Esophagus (tissue), 2 donors: ENCODE results near the gene ALOX5. TPM values are rescaled to one million over a fixed set of nuclear protein-coding genes. Genes with fewer than 3 reads are reported as not detected.
"Not testable (repeated sequence)": the region's sequence is repeated elsewhere in the genome, so short reads cannot be mapped to it uniquely, and the experiment has no call there.

Experiments used
- H3K27ac ChIP-seq, 2 donors: one replicate each; pipeline ENCODE4 v1.5.1; 2013; ENCODE audit warnings: low read depth in 2 of 2, mild to moderate bottlenecking in 2 of 2, inconsistent platforms in 1 of 2, low read length in 1 of 2, moderate library complexity in 1 of 2
- H3K27me3 ChIP-seq, 2 donors: one replicate each; pipeline ENCODE4 v1.6.1; 2013; ENCODE audit warnings: low read length in 2 of 2, control low read depth in 1 of 2, mild to moderate bottlenecking in 1 of 2; ENCODE audit not compliant: insufficient read depth in 2 of 2, control insufficient read depth in 1 of 2
- H3K36me3 ChIP-seq, 2 donors: one replicate each; pipeline ENCODE4 v1.6.1; 2013; ENCODE audit warnings: low read length in 1 of 2; ENCODE audit not compliant: control insufficient read depth in 2 of 2, insufficient read depth in 2 of 2
- H3K4me1 ChIP-seq, 2 donors: one replicate each; pipeline ENCODE4 v1.6.1; 2013; ENCODE audit warnings: low read length in 1 of 2; ENCODE audit not compliant: control insufficient read depth in 2 of 2, insufficient read depth in 2 of 2
- H3K4me3 ChIP-seq, 2 donors: one replicate each; pipeline ENCODE4 v1.5.1; 2013; ENCODE audit warnings: low read length in 2 of 2, mild to moderate bottlenecking in 2 of 2, low read depth in 1 of 2, moderate library complexity in 1 of 2
- H3K9me3 ChIP-seq, 2 donors: one replicate each; pipeline ENCODE4 v1.6.1; 2013; ENCODE audit warnings: mild to moderate bottlenecking in 2 of 2, low read depth in 1 of 2, low read length in 1 of 2, moderate library complexity in 1 of 2; ENCODE audit not compliant: control insufficient read depth in 2 of 2, insufficient read depth in 1 of 2
- WGBS, 2 donors: extraction: QIAGEN DNeasy Blood & Tissue Kit; methylation state at CpG; one replicate each; pipeline ENCODE4 v1.1.7; 2013; 5-methylcytosine and 5-hydroxymethylcytosine counted together
- polyA plus RNA-seq, 2 donors: library from polyadenylated mRNA; stranded (reverse); fragments of 200-250 nt; gene quantifications; one replicate each; pipeline ENCODE4 v1.2.3, GENCODE V29; 2013
- donor health status: healthy with polysubstance abuse.
- donor health status: Bipolar disorder and iron deficiency.

Gene ALOX5
- polyA plus RNA-seq, 2 donors: 8.3 to 12.2 TPM

- 85 to 86% methylated on average over 14 of the region's 14 CpGs for WGBS, 2 donors
- no peak overlapping the region for H3K27ac ChIP-seq
- peaks cover 2 to 6% of the 10 kb centered on the region in 2 donors for H3K4me1 ChIP-seq
- no peaks in the 10 kb centered on the region for H3K9me3 ChIP-seq
- no peak overlapping the region for H3K4me3 ChIP-seq
- H3K27me3 ChIP-seq: no peaks in the 10 kb centered on the region
- peaks cover 0 to 3% of the 10 kb centered on the region in 2 donors for H3K36me3 ChIP-seq
Measured at GRCh38 chr10:45379891-45380540, 6.0 kb downstream of the ALOX5 start.

- WGBS, 2 donors: 84 to 90% methylated on average over 8 of the region's 8 CpGs
- H3K36me3 ChIP-seq: peaks cover 0 to 3% of the 10 kb centered on the region in 2 donors
- peaks cover 0 to 4% of the 10 kb centered on the region in 2 donors for H3K4me1 ChIP-seq
- no peak overlapping the region for H3K27ac ChIP-seq
- no peak overlapping the region for H3K4me3 ChIP-seq
- H3K9me3 ChIP-seq: no peaks in the 10 kb centered on the region
- no peaks in the 10 kb centered on the region for H3K27me3 ChIP-seq
Measured at GRCh38 chr10:45380903-45381620, 7.0 kb downstream of the ALOX5 start.

- WGBS, 2 donors: 91 to 92% methylated on average over 17 of the region's 17 CpGs
Measured at GRCh38 chr10:45382591-45382990, 8.6 kb downstream of the ALOX5 start.

GRCh38 chr10:45383682-45384330 lies 9.8 kb downstream of the ALOX5 start:
- Histone ChIP-seq H3K9me3 (peaks cover 0 to 2% of the 10 kb centered on the region in 2 donors), H3K36me3 (peaks cover 0 to 3% of the 10 kb centered on the region in 2 donors), H3K27ac (no peak overlapping the region), H3K4me3 (no peak overlapping the region), H3K27me3 (no peaks in the 10 kb centered on the region), H3K4me1 (peaks cover 0 to 4% of the 10 kb centered on the region in 2 donors)
- 86 to 89% methylated on average over 4 of the region's 4 CpGs for WGBS, 2 donors

More at GRCh38 chr10:45382591-45382990, 8.6 kb downstream of the ALOX5 start:
- Histone ChIP-seq H3K4me3 (no peak overlapping the region), H3K27ac (no peak overlapping the region), H3K27me3 (no peaks in the 10 kb centered on the region), H3K36me3 (peaks cover 0 to 3% of the 10 kb centered on the region in 2 donors), H3K4me1 (peaks cover 0 to 4% of the 10 kb centered on the region in 2 donors), H3K9me3 (no peaks in the 10 kb centered on the region)

- peaks cover 0 to 3% of the 10 kb centered on the region in 2 donors for H3K36me3 ChIP-seq
- no peaks in the 10 kb centered on the region for H3K27me3 ChIP-seq
- 84 to 92% methylated on average over 5 of the region's 5 CpGs for WGBS, 2 donors
- H3K9me3 ChIP-seq: peaks cover 0 to 2% of the 10 kb centered on the region in 2 donors
- no peaks in the 10 kb centered on the region for H3K4me1 ChIP-seq
- no peak overlapping the region for H3K27ac ChIP-seq
- no peak overlapping the region for H3K4me3 ChIP-seq
Measured at GRCh38 chr10:45386657-45387056, 12.6 kb downstream of the ALOX5 start.

GRCh38 chr10:45387096-45387893 lies 13.3 kb downstream of the ALOX5 start:
- H3K27me3 ChIP-seq: no peaks in the 10 kb centered on the region
- no peak overlapping the region for H3K4me3 ChIP-seq
- no peaks in the 10 kb centered on the region for H3K4me1 ChIP-seq
- H3K9me3 ChIP-seq: peaks cover 0 to 2% of the 10 kb centered on the region in 2 donors
- peaks cover 0 to 2% of the 10 kb centered on the region in 2 donors for H3K36me3 ChIP-seq
- no peak overlapping the region for H3K27ac ChIP-seq
- WGBS, 2 donors: 86 to 87% methylated on average over 8 of the region's 8 CpGs

- not testable (repeated sequence) for H3K9me3 ChIP-seq, H3K27me3 ChIP-seq, H3K4me1 ChIP-seq, H3K36me3 ChIP-seq, H3K27ac ChIP-seq, H3K4me3 ChIP-seq
- 87 to 91% methylated on average over 2 of the region's 2 CpGs for WGBS, 2 donors
Measured at GRCh38 chr10:45389671-45390070, 15.7 kb downstream of the ALOX5 start.

- not testable (repeated sequence) for H3K4me1 ChIP-seq, H3K27me3 ChIP-seq, H3K27ac ChIP-seq, H3K4me3 ChIP-seq, H3K9me3 ChIP-seq, H3K36me3 ChIP-seq
- WGBS, 2 donors: 89 to 91% methylated on average over 14 to 28 of the region's 28 CpGs
Measured at GRCh38 chr10:45391636-45392035, 17.6 kb downstream of the ALOX5 start.

GRCh38 chr10:45395554-45395953 lies 21.5 kb downstream of the ALOX5 start:
- 93 to 96% methylated on average over 7 of the region's 7 CpGs for whole genome bisulfite sequencing, 2 donors
- H3K27ac ChIP-seq: no peak overlapping the region
- no peak overlapping the region for H3K4me3 ChIP-seq
- H3K4me1 ChIP-seq: no peaks in the 10 kb centered on the region
- no peaks in the 10 kb centered on the region for H3K27me3 ChIP-seq
- H3K9me3 ChIP-seq: peaks cover 0 to 4% of the 10 kb centered on the region in 2 donors
- peaks cover 0 to 4% of the 10 kb centered on the region in 2 donors for H3K36me3 ChIP-seq
